KMS-11 (cell line): Measurements from ENCODE around the gene LRRC7.

Experiments used
- H2AFZ ChIP-seq: fragments of 200-600 bp; sonication (generic); 2 replicates; pipeline ENCODE4 v1.6.1; 2016; ENCODE audit warnings: antibody characterized with exemption, mixed run types, low read depth
- H3K27ac ChIP-seq: fragments of 200-600 bp; sonication (generic); 2 replicates; pipeline ENCODE4 v1.6.1; 2016; ENCODE audit warnings: mild to moderate bottlenecking, mixed run types
- H3K27me3 ChIP-seq: fragments of 200-600 bp; sonication (generic); 2 replicates; pipeline ENCODE4 v1.6.1; 2017; ENCODE audit warnings: mild to moderate bottlenecking, low read depth, mixed run types, moderate library complexity; ENCODE audit not compliant: insufficient read depth
- H3K36me3 ChIP-seq: fragments of 200-600 bp; sonication (generic); 2 replicates; pipeline ENCODE4 v1.6.1; 2017; ENCODE audit warnings: mild to moderate bottlenecking, mixed run types; ENCODE audit not compliant: insufficient read depth
- H3K4me1 ChIP-seq: fragments of 200-600 bp; sonication (generic); 2 replicates; pipeline ENCODE4 v1.6.1; 2016; ENCODE audit warnings: mild to moderate bottlenecking, low read depth, mixed run types; ENCODE audit not compliant: poor library complexity, severe bottlenecking
- H3K4me2 ChIP-seq: fragments of 200-600 bp; sonication (generic); 2 replicates; pipeline ENCODE4 v1.7.0; 2016; ENCODE audit warnings: mild to moderate bottlenecking, mixed run types
- H3K4me3 ChIP-seq: fragments of 200-600 bp; sonication (generic); IDR thresholded peaks from 2 replicates; pipeline ENCODE4 v1.6.1; 2017; ENCODE audit warnings: low read depth, low read length, mixed read lengths; ENCODE audit not compliant: insufficient read depth
- H3K79me2 ChIP-seq: fragments of 200-600 bp; sonication (generic); 2 replicates; pipeline ENCODE4 v1.6.1; 2016; ENCODE audit warnings: low read depth, mixed run types; ENCODE audit not compliant: insufficient read depth
- H3K9ac ChIP-seq: fragments of 200-600 bp; sonication (generic); 2 replicates; pipeline ENCODE4 v1.6.1; 2016; ENCODE audit warnings: mild to moderate bottlenecking, mixed run types
- H4K20me1 ChIP-seq: fragments of 200-600 bp; sonication (generic); 2 replicates; pipeline ENCODE4 v1.6.1; 2016; ENCODE audit warnings: mild to moderate bottlenecking, mixed run types; ENCODE audit not compliant: insufficient read depth
- CTCF ChIP-seq: fragments of 200-600 bp; sonication (generic); conservative IDR thresholded peaks from 2 replicates; pipeline ENCODE4 v1.6.1; 2017; ENCODE audit warnings: low read depth, mild to moderate bottlenecking, antibody characterized with exemption, low read length, moderate library complexity, mixed read lengths

LRRC7 gene

GRCh38 chr1:69737527-69738185 is 169.9 kb downstream of the LRRC7 start:
- Histone ChIP-seq H3K4me2 (no peak overlapping the region), H3K4me1 (no peaks in the 10 kb centered on the region), H3K79me2 (no peaks in the 10 kb centered on the region), H3K4me3 (no peak overlapping the region), H3K36me3 (no peaks in the 10 kb centered on the region), H3K9ac (no peak overlapping the region), H3K27ac (no peak overlapping the region), H2AFZ (no peak overlapping the region), H3K27me3 (no peaks in the 10 kb centered on the region), H4K20me1 (no peaks in the 10 kb centered on the region)
- peak; percentile 72 for TF ChIP-seq CTCF

- Histone ChIP-seq H3K9ac (no peak overlapping the region), H3K27ac (no peak overlapping the region), H3K4me3 (no peak overlapping the region), H3K36me3 (no peaks in the 10 kb centered on the region), H3K79me2 (no peaks in the 10 kb centered on the region), H2AFZ (no peak overlapping the region), H4K20me1 (no peaks in the 10 kb centered on the region), H3K4me1 (no peaks in the 10 kb centered on the region), H3K27me3 (no peaks in the 10 kb centered on the region), H3K4me2 (no peak overlapping the region)
- no peak for TF ChIP-seq CTCF
Measured at GRCh38 chr1:69738458-69739250, 170.9 kb downstream of the LRRC7 start.

GRCh38 chr1:69739251-69739605 is 171.5 kb downstream of the LRRC7 start:
- Histone ChIP-seq H3K4me3 (no peak overlapping the region), H3K27ac (no peak overlapping the region), H2AFZ (no peak overlapping the region), H3K36me3 (no peaks in the 10 kb centered on the region), H4K20me1 (no peaks in the 10 kb centered on the region), H3K4me1 (no peaks in the 10 kb centered on the region), H3K9ac (no peak overlapping the region), H3K4me2 (no peak overlapping the region), H3K79me2 (no peaks in the 10 kb centered on the region), H3K27me3 (no peaks in the 10 kb centered on the region)
- no peak for TF ChIP-seq CTCF

- Histone ChIP-seq H3K79me2 (no peaks in the 10 kb centered on the region), H3K9ac (no peak overlapping the region), H3K4me2 (no peak overlapping the region), H4K20me1 (no peaks in the 10 kb centered on the region), H3K27ac (no peak overlapping the region), H3K36me3 (no peaks in the 10 kb centered on the region), H3K27me3 (no peaks in the 10 kb centered on the region), H2AFZ (no peak overlapping the region), H3K4me1 (no peaks in the 10 kb centered on the region), H3K4me3 (no peak overlapping the region)
- TF ChIP-seq CTCF: no peak
Measured at GRCh38 chr1:69743146-69743545, 175.4 kb downstream of the LRRC7 start.
